HEK293 (cell line): ENCODE measurements around the gene MUC12.
A peak's percentile ranks its signal among the peaks of the same experiment; 100 is the strongest.
"Not testable (repeated sequence)": the region's sequence is repeated elsewhere in the genome, so short reads cannot be mapped to it uniquely, and the experiment has no call there.

Source experiments
- CTCF ChIA-PET: fragments of 350-600 bp; formaldehyde crosslinking; extraction: SDS; loops from one replicate; lab custom pipeline; 2021; ENCODE audit warnings: antibody characterized with exemption; lab: Yijun Ruan, JAX
- POLR2A ChIA-PET: fragments of 300-600 bp; formaldehyde crosslinking; extraction: SDS; loops from one replicate; lab custom pipeline; 2020; ENCODE audit warnings: antibody characterized with exemption, inconsistent platforms; lab: Yijun Ruan, JAX
- H3K27ac ChIP-seq: fragments of 200-500 bp; sonication (Bioruptor generic); 2 replicates; pipeline ENCODE4 v1.5.1; 2014; ENCODE audit warnings: low read depth, low read length, control low read depth, inconsistent platforms; ENCODE audit errors: extremely low read depth
- H3K36me3 ChIP-seq, 2 experiments: fragments of 200-500 bp in 1 of 2; sonication (Bioruptor generic) in 1 of 2; 1 replicate in 1 of 2; 2 replicates in 1 of 2; pipeline ENCODE4 v1.5.1; 2014 to 2017; ENCODE audit warnings: inconsistent platforms in 2 of 2, low read length in 2 of 2; ENCODE audit not compliant: control insufficient read depth in 2 of 2, insufficient read depth in 1 of 2
- H3K4me1 ChIP-seq: fragments of 200-500 bp; sonication (Bioruptor generic); 2 replicates; pipeline ENCODE4 v1.5.1; 2014; ENCODE audit warnings: mild to moderate bottlenecking, low read length, inconsistent platforms; ENCODE audit not compliant: control insufficient read depth, insufficient read depth
- H3K4me3 ChIP-seq: 2 replicates; pipeline ENCODE4 v1.5.1; 2011; ENCODE audit warnings: low read depth, mild to moderate bottlenecking, control low read depth, low read length, moderate library complexity
- H3K9me3 ChIP-seq: fragments of 200-500 bp; sonication (Bioruptor generic); 2 replicates; pipeline ENCODE4 v1.5.1; 2014; ENCODE audit warnings: low read depth, low read length, inconsistent platforms; ENCODE audit not compliant: control insufficient read depth, insufficient read depth
- EGR2 ChIP-seq: fragments of 450-650 bp; formaldehyde crosslinking; IDR thresholded peaks from 2 replicates; pipeline ENCODE4 v1.5.1; 2016; ENCODE audit warnings: low read depth, missing biosample characterization, missing genetic modification characterization
- HOXA7 ChIP-seq: sonication (generic); formaldehyde crosslinking; IDR thresholded peaks from 2 replicates; pipeline ENCODE4 v1.8.1; 2022; ENCODE audit warnings: missing genetic modification reagents, borderline replicate concordance
- KLF1 ChIP-seq: fragments of 450-650 bp; formaldehyde crosslinking; IDR thresholded peaks from 2 replicates; pipeline ENCODE4 v1.5.1; 2016; ENCODE audit warnings: missing biosample characterization, missing genetic modification characterization
- PRDM1 ChIP-seq: fragments of 450-650 bp; formaldehyde crosslinking; IDR thresholded peaks from 2 replicates; pipeline ENCODE4; 2016; ENCODE audit warnings: missing biosample characterization, missing genetic modification characterization
- ZNF175 ChIP-seq: fragments of 450-650 bp; formaldehyde crosslinking; IDR thresholded peaks from 2 replicates; pipeline ENCODE4 v1.5.1; 2016; ENCODE audit warnings: missing biosample characterization, missing genetic modification characterization
- ZNF248 ChIP-seq: fragments of 450-650 bp; formaldehyde crosslinking; IDR thresholded peaks from 2 replicates; pipeline ENCODE4 v1.5.1; 2017; ENCODE audit warnings: missing biosample characterization, missing genetic modification characterization
- ZNF501 ChIP-seq: fragments of 450-650 bp; formaldehyde crosslinking; IDR thresholded peaks from 2 replicates; pipeline ENCODE4 v1.5.1; 2016; ENCODE audit warnings: missing biosample characterization, missing genetic modification characterization
- ZNF585B ChIP-seq: fragments of 450-650 bp; formaldehyde crosslinking; IDR thresholded peaks from 2 replicates; pipeline ENCODE4 v1.5.1; 2016; ENCODE audit warnings: missing biosample characterization, missing genetic modification characterization
- ZNF768 ChIP-seq: fragments of 450-650 bp; formaldehyde crosslinking; IDR thresholded peaks from 2 replicates; pipeline ENCODE4 v1.5.1; 2018; ENCODE audit warnings: missing biosample characterization, mild to moderate bottlenecking, missing genetic modification characterization
- TF ChIP-seq, protein P1 (sequence below): fragments of 450-650 bp; formaldehyde crosslinking; IDR thresholded peaks from 2 replicates; pipeline ENCODE4 v1.5.1; 2017; ENCODE audit warnings: missing biosample characterization, mild to moderate bottlenecking, missing genetic modification characterization, moderate library complexity
- TF ChIP-seq, protein P2 (sequence below): fragments of 450-650 bp; formaldehyde crosslinking; conservative IDR thresholded peaks from 2 replicates; pipeline ENCODE4 v1.5.1; 2016; ENCODE audit warnings: low read depth, missing biosample characterization, missing genetic modification characterization
- TF ChIP-seq, protein P3 (sequence below): fragments of 450-650 bp; formaldehyde crosslinking; IDR thresholded peaks from 2 replicates; pipeline ENCODE4 v1.5.1; 2016; ENCODE audit warnings: missing biosample characterization, missing genetic modification characterization
- TF ChIP-seq, protein P4 (sequence below): fragments of 450-650 bp; formaldehyde crosslinking; IDR thresholded peaks from 2 replicates; pipeline ENCODE4 v1.5.1; 2016; ENCODE audit warnings: missing biosample characterization, missing genetic modification characterization

Gene MUC12

DNA sequence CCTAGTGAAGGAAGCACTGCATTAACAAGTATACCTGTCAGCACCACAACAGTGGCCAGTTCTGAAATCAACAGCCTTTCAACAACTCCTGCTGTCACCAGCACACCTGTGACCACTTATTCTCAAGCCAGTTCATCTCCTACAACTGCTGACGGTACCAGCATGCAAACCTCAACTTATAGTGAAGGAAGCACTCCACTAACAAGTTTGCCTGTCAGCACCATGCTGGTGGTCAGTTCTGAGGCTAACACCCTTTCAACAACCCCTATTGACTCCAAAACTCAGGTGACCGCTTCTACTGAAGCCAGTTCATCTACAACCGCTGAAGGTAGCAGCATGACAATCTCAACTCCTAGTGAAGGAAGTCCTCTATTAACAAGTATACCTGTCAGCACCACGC is 66.6 kb downstream of the MUC12 start (continued):
- TF ChIP-seq, protein P1, sequence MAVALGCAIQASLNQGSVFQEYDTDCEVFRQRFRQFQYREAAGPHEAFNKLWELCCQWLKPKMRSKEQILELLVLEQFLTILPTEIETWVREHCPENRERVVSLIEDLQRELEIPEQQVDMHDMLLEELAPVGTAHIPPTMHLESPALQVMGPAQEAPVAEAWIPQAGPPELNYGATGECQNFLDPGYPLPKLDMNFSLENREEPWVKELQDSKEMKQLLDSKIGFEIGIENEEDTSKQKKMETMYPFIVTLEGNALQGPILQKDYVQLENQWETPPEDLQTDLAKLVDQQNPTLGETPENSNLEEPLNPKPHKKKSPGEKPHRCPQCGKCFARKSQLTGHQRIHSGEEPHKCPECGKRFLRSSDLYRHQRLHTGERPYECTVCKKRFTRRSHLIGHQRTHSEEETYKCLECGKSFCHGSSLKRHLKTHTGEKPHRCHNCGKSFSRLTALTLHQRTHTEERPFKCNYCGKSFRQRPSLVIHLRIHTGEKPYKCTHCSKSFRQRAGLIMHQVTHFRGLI (tag by site-specific recombination), result no peak
- TF ChIP-seq ZNF175 (no peak), EGR2 (tag by site-specific recombination) (no peak), ZNF248 (tag by site-specific recombination) (no peak), ZNF585B (tag by site-specific recombination) (no peak), KLF1 (tag by site-specific recombination) (no peak), HOXA7 (CRISPR knock-in tag) (no peak), PRDM1 (tag by site-specific recombination) (no peak), ZNF501 (no peak), ZNF768 (no peak)
- TF ChIP-seq, protein P2, sequence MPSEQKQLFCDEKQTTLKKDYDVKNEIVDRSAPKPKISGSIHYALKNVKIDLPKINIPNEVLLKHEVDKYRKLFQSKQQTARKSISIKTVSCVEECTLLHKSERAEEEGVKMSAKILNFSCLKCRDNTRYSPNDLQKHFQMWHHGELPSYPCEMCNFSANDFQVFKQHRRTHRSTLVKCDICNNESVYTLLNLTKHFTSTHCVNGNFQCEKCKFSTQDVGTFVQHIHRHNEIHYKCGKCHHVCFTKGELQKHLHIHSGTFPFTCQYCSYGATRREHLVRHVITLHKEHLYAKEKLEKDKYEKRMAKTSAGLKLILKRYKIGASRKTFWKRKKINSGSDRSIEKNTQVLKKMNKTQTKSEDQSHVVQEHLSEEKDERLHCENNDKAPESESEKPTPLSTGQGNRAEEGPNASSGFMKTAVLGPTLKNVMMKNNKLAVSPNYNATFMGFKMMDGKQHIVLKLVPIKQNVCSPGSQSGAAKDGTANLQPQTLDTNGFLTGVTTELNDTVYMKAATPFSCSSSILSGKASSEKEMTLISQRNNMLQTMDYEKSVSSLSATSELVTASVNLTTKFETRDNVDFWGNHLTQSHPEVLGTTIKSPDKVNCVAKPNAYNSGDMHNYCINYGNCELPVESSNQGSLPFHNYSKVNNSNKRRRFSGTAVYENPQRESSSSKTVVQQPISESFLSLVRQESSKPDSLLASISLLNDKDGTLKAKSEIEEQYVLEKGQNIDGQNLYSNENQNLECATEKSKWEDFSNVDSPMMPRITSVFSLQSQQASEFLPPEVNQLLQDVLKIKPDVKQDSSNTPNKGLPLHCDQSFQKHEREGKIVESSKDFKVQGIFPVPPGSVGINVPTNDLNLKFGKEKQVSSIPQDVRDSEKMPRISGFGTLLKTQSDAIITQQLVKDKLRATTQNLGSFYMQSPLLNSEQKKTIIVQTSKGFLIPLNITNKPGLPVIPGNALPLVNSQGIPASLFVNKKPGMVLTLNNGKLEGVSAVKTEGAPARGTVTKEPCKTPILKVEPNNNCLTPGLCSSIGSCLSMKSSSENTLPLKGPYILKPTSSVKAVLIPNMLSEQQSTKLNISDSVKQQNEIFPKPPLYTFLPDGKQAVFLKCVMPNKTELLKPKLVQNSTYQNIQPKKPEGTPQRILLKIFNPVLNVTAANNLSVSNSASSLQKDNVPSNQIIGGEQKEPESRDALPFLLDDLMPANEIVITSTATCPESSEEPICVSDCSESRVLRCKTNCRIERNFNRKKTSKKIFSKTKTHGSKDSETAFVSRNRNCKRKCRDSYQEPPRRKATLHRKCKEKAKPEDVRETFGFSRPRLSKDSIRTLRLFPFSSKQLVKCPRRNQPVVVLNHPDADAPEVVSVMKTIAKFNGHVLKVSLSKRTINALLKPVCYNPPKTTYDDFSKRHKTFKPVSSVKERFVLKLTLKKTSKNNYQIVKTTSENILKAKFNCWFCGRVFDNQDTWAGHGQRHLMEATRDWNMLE (tag by site-specific recombination), result no peak
- TF ChIP-seq, protein P3, sequence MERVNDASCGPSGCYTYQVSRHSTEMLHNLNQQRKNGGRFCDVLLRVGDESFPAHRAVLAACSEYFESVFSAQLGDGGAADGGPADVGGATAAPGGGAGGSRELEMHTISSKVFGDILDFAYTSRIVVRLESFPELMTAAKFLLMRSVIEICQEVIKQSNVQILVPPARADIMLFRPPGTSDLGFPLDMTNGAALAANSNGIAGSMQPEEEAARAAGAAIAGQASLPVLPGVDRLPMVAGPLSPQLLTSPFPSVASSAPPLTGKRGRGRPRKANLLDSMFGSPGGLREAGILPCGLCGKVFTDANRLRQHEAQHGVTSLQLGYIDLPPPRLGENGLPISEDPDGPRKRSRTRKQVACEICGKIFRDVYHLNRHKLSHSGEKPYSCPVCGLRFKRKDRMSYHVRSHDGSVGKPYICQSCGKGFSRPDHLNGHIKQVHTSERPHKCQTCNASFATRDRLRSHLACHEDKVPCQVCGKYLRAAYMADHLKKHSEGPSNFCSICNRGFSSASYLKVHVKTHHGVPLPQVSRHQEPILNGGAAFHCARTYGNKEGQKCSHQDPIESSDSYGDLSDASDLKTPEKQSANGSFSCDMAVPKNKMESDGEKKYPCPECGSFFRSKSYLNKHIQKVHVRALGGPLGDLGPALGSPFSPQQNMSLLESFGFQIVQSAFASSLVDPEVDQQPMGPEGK (tag by site-specific recombination), result no peak

DNA sequence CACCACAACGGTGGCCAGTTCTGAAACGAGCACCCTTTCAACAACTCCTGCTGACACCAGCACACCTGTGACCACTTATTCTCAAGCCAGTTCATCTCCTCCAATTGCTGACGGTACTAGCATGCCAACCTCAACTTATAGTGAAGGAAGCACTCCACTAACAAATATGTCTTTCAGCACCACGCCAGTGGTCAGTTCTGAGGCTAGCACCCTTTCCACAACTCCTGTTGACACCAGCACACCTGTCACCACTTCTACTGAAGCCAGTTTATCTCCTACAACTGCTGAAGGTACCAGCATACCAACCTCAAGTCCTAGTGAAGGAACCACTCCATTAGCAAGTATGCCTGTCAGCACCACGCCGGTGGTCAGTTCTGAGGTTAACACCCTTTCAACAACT is 71.9 kb downstream of the MUC12 start:
- POLR2A ChIA-PET, H3K9me3 ChIP-seq, H3K4me3 ChIP-seq, H3K27ac ChIP-seq, H3K4me1 ChIP-seq, H3K36me3 ChIP-seq, CTCF ChIA-PET: not testable (repeated sequence)
- TF ChIP-seq, protein P4, sequence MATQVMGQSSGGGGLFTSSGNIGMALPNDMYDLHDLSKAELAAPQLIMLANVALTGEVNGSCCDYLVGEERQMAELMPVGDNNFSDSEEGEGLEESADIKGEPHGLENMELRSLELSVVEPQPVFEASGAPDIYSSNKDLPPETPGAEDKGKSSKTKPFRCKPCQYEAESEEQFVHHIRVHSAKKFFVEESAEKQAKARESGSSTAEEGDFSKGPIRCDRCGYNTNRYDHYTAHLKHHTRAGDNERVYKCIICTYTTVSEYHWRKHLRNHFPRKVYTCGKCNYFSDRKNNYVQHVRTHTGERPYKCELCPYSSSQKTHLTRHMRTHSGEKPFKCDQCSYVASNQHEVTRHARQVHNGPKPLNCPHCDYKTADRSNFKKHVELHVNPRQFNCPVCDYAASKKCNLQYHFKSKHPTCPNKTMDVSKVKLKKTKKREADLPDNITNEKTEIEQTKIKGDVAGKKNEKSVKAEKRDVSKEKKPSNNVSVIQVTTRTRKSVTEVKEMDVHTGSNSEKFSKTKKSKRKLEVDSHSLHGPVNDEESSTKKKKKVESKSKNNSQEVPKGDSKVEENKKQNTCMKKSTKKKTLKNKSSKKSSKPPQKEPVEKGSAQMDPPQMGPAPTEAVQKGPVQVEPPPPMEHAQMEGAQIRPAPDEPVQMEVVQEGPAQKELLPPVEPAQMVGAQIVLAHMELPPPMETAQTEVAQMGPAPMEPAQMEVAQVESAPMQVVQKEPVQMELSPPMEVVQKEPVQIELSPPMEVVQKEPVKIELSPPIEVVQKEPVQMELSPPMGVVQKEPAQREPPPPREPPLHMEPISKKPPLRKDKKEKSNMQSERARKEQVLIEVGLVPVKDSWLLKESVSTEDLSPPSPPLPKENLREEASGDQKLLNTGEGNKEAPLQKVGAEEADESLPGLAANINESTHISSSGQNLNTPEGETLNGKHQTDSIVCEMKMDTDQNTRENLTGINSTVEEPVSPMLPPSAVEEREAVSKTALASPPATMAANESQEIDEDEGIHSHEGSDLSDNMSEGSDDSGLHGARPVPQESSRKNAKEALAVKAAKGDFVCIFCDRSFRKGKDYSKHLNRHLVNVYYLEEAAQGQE (tag by site-specific recombination), result peak; percentile 70
